Measurements from ENCODE around the gene LINC00632.
"Not testable (repeated sequence)": the region's sequence is repeated elsewhere in the genome, so short reads cannot be mapped to it uniquely, and the experiment has no call there.

Gene LINC00632

DNA sequence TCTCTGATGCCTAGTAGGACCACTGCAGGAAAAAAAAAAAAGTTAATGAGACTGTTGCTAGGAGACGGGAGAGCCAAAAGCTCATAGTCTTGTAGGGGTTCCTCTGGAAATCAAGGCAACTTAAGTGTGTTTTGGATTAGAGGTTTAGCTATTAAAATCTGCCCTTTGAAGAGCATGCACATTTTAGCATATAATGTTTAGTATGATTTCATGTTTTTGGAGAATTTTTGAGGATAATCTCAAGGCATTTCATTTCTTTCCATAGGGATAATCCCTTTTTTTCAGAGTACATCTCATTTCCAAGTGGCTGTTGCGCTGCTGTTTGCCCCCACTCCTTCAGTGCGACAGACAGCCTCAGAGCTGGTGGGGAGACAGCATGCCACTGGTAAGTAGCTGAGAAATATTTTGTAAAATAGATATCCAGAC lies at the start of gene LINC00632:
LINC00632 (plus strand) TSS at position 339 of the 426 bp plus-strand sequence.
- DNase-seq: no peak

GRCh38 chrX:140661643-140662042 lies 47.9 kb upstream of the LINC00632 start:
- DNase-seq: no peak

- DNase-seq: no peak
Measured at GRCh38 chrX:140664939-140665338, 44.6 kb upstream of the LINC00632 start.

GRCh38 chrX:140672840-140673731 lies 36.5 kb upstream of the LINC00632 start:
- DNase-seq: no peak

GRCh38 chrX:140687706-140688105 lies 21.9 kb upstream of the LINC00632 start:
- no peak for DNase-seq

GRCh38 chrX:140691596-140691995 lies 18.0 kb upstream of the LINC00632 start:
- not testable (repeated sequence) for DNase-seq

DNA sequence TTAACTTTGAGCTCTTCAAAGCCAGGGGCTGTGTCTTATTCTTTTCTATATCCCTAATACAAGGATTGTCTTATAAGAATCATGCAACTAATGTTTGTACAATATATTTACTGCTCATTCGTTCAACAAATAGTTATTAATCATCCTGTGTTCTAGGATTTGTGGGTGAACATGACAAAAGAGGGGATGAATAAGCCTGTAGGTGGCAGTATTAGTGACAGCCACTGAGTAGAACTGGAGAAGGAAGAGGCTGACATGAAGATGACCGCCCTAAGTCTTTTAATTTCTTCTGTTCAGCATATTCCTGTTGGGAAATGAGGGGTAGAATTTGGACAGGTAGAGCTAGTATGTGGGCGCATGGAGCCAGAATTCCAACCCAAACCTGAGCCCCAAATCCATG lies 11.9 kb upstream of the LINC00632 start:
- DNase-seq: no peak

DNA sequence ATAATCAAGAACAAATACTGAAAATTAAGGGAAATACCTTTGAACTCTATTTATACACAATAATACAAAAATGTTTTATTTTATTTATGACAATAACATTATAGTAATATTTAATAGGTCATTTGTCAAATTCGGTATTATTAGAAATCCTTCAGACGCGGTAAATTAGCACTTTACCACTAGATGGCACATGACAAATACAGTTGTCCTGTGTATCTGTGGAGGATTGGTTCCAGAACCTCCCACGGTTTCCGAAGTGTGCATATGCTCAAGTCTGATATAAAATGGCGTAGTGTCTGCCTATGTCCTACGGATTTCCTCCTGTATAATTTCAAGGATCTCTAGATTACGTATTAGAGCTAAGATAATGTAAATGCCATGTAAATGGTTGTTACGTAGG lies 8.1 kb upstream of the LINC00632 start:
- DNase-seq: peak; percentile 2

GRCh38 chrX:140710710-140711109 lies 1.2 kb downstream of the LINC00632 start:
- DNase-seq: no peak

DNA sequence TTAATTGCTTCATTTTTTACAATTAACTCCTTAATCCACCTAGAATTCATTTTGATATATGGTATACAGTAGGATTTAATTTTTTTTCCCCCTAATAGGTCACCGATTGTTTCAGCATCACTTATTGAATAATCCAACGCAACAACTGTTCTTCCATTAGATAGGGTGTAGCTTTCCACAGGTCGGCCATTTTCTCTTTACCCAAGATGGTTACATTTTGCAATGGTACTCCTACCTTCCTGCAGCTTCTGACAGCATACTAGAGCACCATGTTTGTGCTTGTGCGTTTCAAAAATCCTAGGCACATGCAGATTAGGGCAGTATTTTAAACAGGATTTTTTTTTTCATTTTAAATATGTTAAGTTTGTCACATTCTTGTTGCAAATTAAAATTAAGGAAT lies 2.3 kb downstream of the LINC00632 start:
- no peak for DNase-seq

DNA sequence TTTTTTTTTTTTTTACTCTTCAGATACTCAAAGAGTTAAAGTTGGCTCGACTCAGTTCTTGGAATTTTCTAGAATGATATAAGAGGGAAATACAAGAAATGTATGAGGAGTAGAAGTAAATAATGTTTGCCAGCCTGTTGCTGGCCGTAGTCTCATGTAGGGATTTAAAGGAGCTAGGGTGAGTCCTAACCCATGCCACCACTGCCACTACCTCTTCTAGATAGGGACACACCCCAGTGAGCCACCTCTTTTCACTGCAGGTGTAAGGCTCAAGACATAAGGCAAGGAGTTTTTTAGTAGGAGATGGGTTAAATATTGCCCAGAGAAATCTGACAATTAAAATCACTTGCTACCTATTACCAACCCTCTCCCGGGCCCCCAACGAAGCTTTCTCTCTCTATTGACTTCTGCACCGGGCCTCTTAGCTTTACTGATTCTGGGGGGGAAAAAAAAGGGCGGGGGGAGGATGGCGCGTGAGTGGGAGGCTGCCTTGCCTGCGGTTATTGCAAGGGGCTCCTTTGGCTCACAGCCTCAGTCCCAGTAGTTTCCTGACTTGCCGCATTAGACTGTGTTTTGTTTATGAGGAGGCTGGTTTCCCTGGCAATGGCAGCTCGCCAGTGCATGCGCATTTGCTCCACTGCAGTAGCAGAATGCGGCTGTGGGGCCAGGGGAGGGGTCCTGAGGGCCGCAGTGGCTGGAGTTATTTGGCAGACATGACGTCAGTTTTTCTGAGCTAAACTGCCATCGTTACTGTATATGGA lies 3.0 kb downstream of the LINC00632 start:
- DNase-seq: peak; percentile 58

- DNase-seq: no peak
Measured at GRCh38 chrX:140713174-140713539, 3.6 kb downstream of the LINC00632 start.

GRCh38 chrX:140715787-140716186 lies 6.2 kb downstream of the LINC00632 start:
- no peak for DNase-seq

DNA sequence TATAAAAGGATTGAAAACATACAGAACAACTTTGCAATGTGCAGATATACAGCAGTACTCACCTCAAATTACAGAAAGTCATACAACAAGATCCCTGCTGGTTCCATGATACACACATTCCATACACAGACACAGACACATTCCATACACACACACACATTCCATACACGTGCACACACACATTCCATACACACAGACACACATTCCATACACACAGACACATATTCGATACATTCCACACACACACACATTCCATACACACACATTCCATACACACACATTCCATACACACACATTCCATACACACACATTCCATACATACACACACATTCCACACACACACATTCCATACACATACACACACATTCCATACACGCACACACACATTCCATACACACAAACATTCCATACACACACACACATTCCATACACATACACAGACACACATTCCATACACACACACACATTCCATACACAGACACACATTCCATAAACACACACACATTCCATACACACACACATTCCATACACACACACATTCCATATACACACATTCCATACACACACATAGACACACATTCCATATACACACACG lies 13.7 kb downstream of the LINC00632 start:
- DNase-seq: no peak

DNA sequence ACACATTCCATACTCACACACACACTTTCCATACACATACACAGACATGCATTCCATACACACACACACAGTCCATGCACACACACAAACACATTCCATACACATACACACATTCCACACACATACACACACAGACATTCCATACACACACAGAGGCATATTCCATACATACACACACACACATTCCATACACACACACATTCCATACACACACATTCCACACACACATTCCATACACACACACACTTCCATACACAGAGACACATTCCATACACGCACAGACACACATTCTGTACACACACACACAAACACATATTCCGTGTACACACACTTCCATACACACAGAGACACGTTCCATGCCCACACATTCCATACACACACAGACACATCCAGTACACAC lies 14.8 kb downstream of the LINC00632 start:
- DNase-seq: no peak

GRCh38 chrX:140724736-140725135 lies 15.2 kb downstream of the LINC00632 start:
- no peak for DNase-seq

- no peak for DNase-seq
Measured at GRCh38 chrX:140725500-140725899, 15.9 kb downstream of the LINC00632 start.

GRCh38 chrX:140733766-140734342 lies 24.3 kb downstream of the LINC00632 start:
- DNase-seq: peak; percentile 3

GRCh38 chrX:140744085-140744484 lies 34.5 kb downstream of the LINC00632 start:
- peak; percentile 27 for DNase-seq

DNA sequence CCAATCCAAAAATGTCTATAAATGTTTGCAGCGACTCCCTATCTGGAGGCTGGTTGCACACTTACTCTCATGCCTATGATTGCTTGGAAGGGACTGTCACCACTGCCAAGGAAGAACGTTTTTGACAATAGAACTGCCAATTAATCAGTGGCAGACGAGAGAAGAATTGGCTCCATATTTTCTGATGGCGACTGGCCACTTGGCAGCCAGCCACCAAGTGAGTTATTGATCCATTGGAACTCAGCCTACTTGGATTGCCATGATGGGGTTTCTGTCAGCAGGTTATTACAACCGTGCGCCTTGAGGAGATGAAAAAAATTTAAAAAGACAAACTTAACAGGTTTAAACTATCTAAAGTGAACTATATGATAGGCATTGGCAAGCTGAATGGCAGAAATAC lies 47.4 kb downstream of the LINC00632 start:
- no peak for DNase-seq

DNA sequence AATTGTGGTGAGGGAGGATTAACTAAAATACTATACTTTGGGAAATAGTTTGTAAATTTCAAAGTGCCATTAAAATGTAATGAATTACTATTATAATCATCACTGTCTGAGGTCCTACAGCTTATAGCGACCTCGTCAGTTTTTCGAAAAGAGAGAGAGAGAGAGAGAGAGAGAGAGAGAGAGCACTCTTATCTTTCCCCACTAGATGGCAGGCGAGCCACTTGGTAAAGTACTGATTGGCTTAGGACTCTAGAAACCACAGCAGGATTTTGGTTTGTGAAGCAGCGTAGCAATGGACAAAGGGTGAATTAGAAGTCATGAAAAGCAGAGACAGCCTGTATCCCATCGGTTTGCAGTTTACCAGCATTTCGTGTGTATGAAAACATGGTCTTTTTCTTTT lies 52.5 kb downstream of the LINC00632 start:
- peak; percentile 39 for DNase-seq

DNA sequence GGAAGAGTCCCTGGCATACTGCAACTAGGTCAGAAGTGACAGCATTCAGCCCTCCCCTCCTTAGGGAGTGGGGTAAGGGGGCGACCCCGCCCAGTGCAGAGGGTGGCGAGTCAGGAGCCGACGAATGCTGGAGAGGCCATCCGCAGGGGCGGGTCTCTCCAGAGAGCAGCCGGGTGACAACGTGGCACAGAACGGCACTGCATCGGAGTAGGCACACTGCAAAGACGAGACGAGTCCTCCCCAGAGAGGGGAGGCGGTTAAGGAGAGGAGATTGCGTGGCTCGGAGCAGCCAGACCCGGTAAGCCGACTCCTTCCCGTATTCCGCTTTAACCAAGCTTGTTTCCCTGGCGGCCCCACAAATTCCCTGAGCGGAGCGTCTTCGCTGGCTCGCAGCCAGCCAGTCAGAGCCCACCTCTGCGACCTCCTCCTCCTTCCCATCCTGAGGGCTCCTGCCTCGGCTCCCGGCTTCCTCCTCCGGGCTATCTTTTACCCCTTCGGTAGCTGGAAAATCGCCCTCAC lies 54.9 kb downstream of the LINC00632 start:
- DNase-seq: no peak

Measured in CD4-positive, alpha-beta T cell treated with Interleukin-10 for 1 hour (primary cell).